ENCODE data around the gene MYZAP.

- TF ChIP-seq CTCF (IDR thresholded peaks at IDR 0.05; ENCODE audit: borderline replicate concordance, extremely low read depth, low read length, poor library complexity, severe bottlenecking): no peak
- no peak for TF ChIP-seq EZH2 (IDR thresholded peaks at IDR 0.05; ENCODE audit: borderline replicate concordance, low read depth, low read length, severe bottlenecking)
Observed at GRCh38 chr15:57575363-57575762, 16.3 kb upstream of the MYZAP start.
